Measurements from ENCODE around the gene GAN. TPM values are rescaled to one million over a fixed set of nuclear protein-coding genes. Genes with fewer than 3 reads are reported as not detected.

The GAN gene
- total and polyA plus RNA-seq, 8 donors = 3.2 to 8.1 (median 3.8) TPM

DNA sequence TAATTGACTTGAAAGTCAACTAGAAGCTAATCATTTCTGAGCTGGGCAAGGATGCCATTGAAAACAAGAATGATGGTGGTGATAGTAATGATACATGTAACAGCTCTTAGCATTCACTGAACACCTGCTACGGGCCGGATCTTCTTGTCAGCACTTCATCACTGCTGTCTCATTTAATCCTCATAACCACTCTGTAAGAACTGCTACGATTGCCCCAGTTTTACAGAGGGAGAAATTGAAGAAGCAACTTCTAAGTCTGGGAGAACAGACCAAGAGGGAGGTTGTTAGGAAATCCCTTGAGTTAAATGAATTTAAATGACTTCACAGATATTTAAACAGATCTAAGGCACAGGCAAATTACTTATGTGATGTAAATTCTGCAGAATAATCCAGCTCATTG lies 7.0 kb upstream of the GAN start:
- H3K4me3 ChIP-seq = no peak overlapping the region
- no peak for ATAC-seq
- no peaks in the 10 kb centered on the region for H3K27me3 ChIP-seq
- no peak overlapping the region for H3K27ac ChIP-seq
- TF ChIP-seq, protein P1, sequence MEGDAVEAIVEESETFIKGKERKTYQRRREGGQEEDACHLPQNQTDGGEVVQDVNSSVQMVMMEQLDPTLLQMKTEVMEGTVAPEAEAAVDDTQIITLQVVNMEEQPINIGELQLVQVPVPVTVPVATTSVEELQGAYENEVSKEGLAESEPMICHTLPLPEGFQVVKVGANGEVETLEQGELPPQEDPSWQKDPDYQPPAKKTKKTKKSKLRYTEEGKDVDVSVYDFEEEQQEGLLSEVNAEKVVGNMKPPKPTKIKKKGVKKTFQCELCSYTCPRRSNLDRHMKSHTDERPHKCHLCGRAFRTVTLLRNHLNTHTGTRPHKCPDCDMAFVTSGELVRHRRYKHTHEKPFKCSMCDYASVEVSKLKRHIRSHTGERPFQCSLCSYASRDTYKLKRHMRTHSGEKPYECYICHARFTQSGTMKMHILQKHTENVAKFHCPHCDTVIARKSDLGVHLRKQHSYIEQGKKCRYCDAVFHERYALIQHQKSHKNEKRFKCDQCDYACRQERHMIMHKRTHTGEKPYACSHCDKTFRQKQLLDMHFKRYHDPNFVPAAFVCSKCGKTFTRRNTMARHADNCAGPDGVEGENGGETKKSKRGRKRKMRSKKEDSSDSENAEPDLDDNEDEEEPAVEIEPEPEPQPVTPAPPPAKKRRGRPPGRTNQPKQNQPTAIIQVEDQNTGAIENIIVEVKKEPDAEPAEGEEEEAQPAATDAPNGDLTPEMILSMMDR (IDR thresholded peaks at IDR 0.05) = no peak
- no peaks in the 10 kb centered on the region for H3K9me3 ChIP-seq
- DNase-seq = peak in 2 of 4 donors; percentile 27 to 55
- H3K4me1 ChIP-seq = peaks cover 0 to 2% of the 10 kb centered on the region in 2 donors
- no peaks in the 10 kb centered on the region for H3K36me3 ChIP-seq
- intact Hi-C loops (cut with DNase I) = no loop called here

DNA sequence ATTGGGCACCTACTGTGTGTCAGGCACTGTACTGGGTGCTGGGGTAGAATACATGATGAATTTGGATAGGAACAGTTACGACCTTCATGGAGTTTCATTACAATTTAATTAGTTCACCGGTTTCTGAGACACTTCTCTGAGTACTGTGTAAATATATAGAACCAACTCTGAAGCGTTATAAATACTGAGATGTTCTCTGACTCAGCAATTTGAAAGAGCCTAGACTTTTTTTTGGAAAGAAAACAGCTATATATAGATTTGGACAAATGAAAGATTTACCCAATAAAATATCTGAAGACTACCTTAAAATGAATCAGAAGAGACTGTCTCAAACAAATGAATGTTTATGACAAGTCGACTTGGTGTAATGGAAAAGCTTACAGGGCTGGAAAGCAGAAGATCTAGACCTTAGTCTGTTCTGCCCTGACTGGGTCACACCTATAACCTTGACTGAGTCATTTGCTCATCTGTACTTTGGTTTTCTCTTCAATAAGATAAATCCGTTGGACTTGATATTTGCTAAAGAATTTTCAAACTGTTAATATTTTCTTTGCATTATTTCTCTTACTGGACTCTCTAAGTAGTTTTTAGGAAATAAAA lies 4.6 kb upstream of the GAN start:
- DNase-seq (no peak), ATAC-seq (no peak)
- Histone ChIP-seq H3K27me3 (no peaks in the 10 kb centered on the region), H3K36me3 (no peaks in the 10 kb centered on the region), H3K9me3 (no peaks in the 10 kb centered on the region), H3K4me3 (no peak overlapping the region), H3K4me1 (peaks cover 7 to 19% of the 10 kb centered on the region in 2 donors), H3K27ac (no peak overlapping the region)
- TF ChIP-seq, protein P1 (IDR thresholded peaks at IDR 0.05) = no peak
- intact Hi-C loops (cut with DNase I) = no loop called here

DNA sequence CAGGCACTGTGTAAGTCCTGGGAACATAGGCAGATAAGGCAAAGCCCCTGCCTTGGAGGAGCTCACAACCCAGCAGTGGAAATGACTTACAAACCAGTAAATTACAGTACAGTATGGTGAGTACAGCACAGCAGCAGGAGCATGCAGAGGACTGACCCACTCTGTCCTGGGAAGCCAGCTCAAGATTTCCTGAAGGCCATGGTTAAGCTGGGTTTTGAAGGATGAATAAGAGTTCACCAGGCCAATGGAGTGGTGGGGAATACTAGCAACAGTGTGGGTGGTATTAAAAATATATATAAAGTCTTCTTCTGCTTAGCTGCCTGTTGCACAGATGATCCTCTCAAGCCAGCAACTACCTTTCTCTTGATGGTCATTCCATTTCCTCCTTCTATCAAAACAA lies 3.0 kb upstream of the GAN start:
- Histone ChIP-seq H3K9me3 (no peaks in the 10 kb centered on the region), H3K4me1 (peaks cover 7 to 31% of the 10 kb centered on the region in 2 donors), H3K27me3 (peaks cover 0 to 5% of the 10 kb centered on the region in 2 donors), H3K4me3 (no peak overlapping the region), H3K36me3 (no peaks in the 10 kb centered on the region), H3K27ac (no peak overlapping the region)
- no peak for DNase-seq
- intact Hi-C loops (cut with DNase I) = no loop called here
- ATAC-seq = no peak
- TF ChIP-seq, protein P1 (IDR thresholded peaks at IDR 0.05) = no peak

DNA sequence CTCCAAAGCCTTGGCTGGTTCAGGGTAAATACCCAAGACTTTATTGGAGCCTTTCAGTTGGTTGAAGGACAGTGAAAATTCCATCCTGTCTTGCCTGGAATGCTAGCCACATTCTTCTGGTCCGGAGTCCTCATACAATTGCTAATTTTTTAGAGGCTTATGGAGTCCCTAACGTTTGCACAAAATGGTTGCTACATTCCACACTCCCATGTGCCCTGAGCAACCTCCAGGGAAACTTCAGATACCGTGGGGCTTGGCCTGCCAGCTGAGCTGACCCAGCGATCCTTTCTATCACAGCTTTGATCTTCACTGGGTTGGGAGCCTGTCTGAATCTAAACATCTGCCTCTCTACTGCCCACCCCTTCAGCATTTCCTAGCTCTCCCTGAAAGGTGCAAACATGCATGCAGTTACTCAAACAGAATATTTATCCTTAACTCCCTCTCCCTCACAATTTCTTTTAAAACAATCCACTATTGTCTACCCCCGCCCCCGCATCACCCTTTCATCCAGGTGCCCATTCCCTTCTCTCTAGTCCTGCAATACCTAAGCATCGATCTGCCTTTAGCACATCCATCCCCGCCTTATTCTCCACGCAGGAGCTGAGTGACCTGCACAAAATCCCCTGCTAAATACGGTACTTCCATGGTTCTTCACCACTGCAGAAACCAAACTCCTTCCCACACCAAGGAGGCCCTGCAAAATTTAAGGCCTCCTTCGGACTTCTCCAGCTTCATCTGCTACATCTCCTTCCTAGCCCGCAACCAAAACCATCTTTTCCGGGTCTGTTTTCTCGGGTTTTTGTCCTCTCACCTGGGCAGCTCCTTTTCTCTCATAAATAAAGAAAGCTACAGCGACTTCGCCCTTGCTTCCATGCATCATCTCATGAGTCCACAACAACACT lies 810 bp upstream of the GAN start:
- ATAC-seq (no peak), DNase-seq (no peak)
- H3K4me1 ChIP-seq = peaks cover 7 to 38% of the 10 kb centered on the region in 2 donors
- peak overlapping the region; percentile 83 to 84 for H3K27ac ChIP-seq
- H3K9me3 ChIP-seq = no peaks in the 10 kb centered on the region
- H3K4me3 ChIP-seq = peak overlapping the region; percentile 79 to 87
- H3K36me3 ChIP-seq = no peaks in the 10 kb centered on the region
- intact Hi-C loops (cut with DNase I) = no loop called here
- TF ChIP-seq, protein P1 (IDR thresholded peaks at IDR 0.05) = no peak
- peaks cover 0 to 5% of the 10 kb centered on the region in 2 donors for H3K27me3 ChIP-seq
